DMS114 treated with DMSO at 0.1 percent for 48 hours (cell line): Measurements from ENCODE around the gene THRAP3.

Experiments used
- DNase-seq: peaks from one replicate; lab custom pipeline; 2025; ENCODE audit not compliant: unreplicated experiment; lab: John Stamatoyannopoulos, UW

The THRAP3 gene

DNA sequence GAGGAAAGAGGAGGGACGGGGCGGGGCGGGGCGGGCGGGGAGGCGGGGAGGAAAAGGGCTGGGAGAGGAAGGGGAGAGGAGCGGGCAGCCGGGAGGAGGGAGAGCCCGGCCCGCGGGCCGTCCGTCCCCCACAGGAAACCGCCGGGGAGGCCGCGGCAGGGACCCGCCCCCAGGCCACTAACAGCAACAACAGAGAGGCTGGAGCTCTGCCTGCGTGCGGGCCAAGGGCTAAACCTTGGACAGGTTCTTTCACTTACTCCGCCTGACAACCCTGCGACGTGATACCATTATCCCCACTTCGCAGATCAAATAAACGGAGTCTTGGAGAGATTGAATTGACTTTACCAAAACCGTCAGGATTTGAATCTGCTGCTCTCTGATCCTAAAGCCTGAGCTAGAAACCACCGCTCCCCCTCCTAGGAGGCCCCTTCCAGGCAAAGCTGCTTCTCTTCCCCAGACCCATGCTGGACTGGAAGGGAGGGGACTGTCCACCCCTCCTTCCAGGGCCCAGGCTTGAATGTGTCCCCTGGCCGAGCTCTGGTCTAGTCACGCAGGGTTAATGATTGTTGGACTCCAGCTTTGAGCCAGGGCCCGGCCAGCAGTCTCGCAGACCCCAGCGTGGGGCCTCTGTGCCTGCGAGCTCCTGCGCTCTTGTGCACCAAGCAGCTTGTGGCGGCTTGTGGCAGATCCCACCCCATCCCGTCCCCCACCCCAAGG lies 99.6 kb downstream of the THRAP3 start, which contains the start of gene EVA1B:
TSS of gene EVA1B (minus strand) at position 10 of the 717 bp plus-strand sequence. CDS start 608 bp downstream, outside the sequence.
- DNase-seq: peak; percentile 46

DNA sequence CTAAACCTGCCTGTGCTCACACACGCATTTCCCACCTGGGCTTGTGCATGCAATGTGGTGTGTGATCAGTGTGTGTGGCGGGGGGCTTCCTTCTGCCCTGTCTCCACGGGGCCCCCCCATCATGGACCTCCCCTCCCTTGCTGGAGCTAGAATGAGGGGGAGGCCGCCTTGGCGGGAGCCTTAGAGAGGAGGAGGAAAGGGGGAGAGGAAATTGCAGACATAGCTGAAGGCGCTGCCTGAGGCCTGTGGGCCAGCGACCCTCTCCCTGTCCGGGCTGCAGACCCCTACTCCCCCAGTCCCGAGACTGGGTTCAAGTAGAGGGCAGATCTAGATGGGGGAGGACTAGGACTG lies 100.1 kb downstream of the THRAP3 start:
- DNase-seq: no peak

GRCh38 chr1:36326499-36326898 lies 102.3 kb downstream of the THRAP3 start:
- no peak for DNase-seq

DNA sequence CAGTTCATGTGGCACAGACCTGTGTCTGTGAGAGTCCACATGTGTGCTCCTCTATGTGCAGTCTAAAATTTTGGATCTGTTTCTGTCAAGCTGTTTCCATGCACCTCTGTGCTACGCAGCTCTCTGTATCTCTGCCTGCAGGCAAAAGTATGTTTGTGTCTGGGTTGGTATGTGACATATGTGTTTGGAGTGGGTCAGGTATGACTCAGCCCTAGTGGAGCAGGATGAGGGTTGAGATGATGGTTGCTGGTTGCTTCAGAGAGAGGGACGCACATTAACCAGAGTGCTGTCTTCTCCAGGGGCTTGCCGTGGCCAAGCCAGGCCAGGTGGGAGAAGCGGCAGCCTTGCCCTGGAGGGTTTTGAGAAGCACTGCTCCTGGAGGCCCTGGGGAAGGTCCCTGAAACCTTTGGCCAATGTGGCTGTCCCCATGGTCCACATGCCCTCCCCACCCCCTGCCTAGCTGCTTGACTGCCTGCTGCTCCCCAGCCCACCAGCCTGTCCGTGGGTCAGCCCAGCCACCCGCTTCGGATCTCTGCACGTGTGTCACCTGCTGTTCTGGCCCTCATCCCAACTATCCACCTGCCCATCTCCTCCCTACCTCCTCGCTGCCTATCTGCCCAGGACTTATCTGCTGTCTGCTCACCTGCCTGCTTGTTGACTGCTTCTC lies 103.3 kb downstream of the THRAP3 start:
- DNase-seq: no peak

- DNase-seq: no peak
These were observed 103.8 kb downstream of the THRAP3 start for GRCh38 chr1:36328088-36328480.

DNA sequence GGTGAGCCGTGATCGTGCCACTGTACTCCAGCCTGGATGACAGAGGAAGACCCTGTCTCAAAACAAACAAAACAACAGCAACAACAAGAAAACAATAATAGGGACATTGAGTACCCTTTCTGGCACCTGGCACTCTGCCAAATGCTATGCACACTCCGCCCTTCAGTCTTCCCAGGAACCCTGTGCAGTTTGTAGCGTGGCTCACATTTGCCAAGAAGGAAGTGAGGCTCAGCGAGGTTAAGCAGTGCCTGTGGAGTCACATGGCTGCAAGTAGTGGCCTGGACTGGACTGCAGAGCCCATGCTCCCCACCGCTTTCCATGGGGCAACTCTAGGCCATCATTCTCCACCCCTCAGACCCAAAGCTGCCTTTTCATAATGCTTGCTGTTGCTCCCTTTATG lies 104.5 kb downstream of the THRAP3 start:
- no peak for DNase-seq

GRCh38 chr1:36329817-36330216 lies 105.6 kb downstream of the THRAP3 start:
- no peak for DNase-seq

GRCh38 chr1:36330940-36331339 lies 106.7 kb downstream of the THRAP3 start:
- no peak for DNase-seq

DNA sequence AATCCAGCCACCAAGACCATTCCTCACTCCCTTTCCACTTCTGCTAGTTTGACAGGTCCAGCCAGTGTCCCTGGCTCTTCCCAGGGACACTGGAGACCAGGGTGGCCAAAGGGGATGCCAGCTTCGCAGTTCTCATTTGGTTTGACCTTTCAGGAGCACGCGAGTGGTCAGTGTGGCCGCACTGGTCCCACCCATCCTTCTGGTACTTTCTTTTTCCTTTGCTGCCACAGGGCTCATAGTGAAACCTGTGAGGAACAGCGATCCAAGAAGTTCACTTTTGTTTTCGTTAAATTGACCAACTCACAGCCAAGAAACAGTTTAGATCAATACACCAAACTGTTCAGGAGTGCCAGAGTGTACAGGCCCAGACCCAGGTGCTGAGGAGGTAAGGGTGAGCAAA lies 113.6 kb downstream of the THRAP3 start:
- no peak for DNase-seq

- DNase-seq: no peak
These were observed 115.0 kb downstream of the THRAP3 start for GRCh38 chr1:36339215-36339614.

GRCh38 chr1:36339615-36340014 lies 115.4 kb downstream of the THRAP3 start:
- no peak for DNase-seq

DNA sequence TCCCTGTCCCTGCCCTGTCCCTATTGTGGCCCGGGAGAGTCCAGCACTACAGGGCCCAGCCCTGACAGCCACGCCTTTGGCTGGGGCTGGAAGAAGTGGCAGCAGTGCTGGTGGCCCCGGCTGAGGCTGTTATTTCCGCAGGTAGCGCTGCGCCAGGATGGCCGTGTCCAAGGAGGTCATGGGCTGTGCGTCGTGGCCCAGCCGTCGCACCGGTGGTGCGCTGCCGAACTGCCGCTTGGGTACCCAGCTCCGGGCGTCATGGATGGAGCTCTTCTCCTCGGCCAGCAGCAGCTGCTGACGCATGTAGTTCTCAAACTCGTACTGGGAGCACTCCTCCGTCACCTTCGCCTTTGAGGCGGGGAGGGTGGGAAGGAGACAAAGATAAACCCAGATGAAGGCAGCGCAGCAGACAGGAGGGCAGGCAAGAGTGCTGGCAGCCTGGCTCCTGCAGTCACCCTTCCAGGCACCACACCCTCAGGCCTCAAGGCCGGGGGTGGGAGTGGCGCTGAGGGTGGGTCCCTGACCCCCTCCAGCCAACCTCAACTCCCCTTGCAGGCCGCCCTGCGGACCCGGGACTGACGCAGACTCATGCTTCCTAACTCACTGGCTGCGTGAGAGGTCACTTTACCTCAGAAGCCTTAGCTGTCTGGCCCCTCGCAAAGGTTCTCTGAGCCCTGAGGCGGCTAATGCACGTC lies 117.5 kb downstream of the THRAP3 start:
- no peak for DNase-seq

DNA sequence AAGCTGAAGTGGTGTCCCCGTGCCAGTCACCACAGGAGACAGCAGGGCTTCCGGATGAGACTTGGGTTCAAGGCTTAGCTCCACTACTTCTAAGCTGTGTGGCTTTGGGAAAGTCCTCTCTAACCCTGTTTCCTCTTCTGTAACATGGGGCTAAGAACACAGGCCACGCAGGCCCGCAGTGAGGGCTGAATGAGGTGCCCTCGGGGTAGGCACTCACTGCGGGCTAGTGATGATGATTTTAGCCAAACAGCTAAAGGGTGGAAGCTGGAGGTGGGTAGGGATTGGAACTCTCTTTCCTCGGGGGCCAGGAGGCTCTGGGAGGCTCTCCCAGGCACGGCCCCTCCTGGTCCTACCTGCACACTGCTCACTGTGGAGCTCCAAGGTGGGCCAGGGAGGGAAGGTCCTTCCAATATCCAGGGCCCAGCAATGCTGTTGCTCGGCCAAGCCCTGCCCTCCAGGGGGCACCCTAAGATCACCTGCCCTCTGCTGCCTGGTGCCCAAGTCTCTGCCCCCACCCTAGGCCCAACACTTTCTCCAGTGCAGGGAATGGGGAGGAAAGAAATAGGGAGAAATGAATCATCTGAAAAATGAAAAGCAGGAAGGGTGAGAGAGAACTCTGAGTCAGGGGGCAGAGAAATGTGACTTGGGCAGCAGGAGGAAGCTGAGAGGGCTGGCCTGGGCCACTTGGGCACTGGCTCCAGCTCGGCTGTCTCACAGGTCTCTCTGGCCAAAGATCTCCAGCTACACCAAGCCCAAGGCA lies 118.4 kb downstream of the THRAP3 start:
- no peak for DNase-seq

- DNase-seq: no peak
These were observed 119.6 kb downstream of the THRAP3 start for GRCh38 chr1:36343651-36344394.

GRCh38 chr1:36344395-36344680 lies 120.1 kb downstream of the THRAP3 start:
- no peak for DNase-seq

DNA sequence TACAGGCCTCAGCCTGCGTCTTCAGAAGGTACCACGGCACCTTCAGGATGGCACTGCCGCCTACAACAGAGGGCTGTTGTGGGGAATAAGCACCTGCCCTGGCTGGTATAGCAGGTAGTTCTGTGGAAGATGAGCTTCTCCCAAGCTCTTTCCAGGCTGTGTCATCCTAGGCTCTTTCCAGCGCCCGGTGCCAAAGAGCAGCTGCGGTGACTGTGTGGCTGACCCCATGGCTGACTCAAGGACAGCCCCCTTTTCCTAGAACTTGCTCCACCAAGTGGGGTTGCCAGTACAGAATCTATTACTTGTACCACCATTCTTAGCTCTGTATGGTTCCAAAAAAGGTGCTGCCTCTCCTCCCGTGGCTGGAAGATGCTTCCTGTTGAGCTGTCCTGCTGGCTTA lies 121.1 kb downstream of the THRAP3 start:
- no peak for DNase-seq

- no peak for DNase-seq
These were observed 122.6 kb downstream of the THRAP3 start for GRCh38 chr1:36346741-36347370.

GRCh38 chr1:36349241-36349671 lies 125.0 kb downstream of the THRAP3 start:
- DNase-seq: no peak

- DNase-seq: no peak
These were observed 125.6 kb downstream of the THRAP3 start for GRCh38 chr1:36349839-36350238.

GRCh38 chr1:36350659-36351226 lies 126.5 kb downstream of the THRAP3 start:
- no peak for DNase-seq
